K562 (cell line): ENCODE measurements around the gene VARS1. TPM values are rescaled to one million over a fixed set of nuclear protein-coding genes. Genes with fewer than 3 reads are reported as not detected.
A peak's percentile ranks its signal among the peaks of the same experiment; 100 is the strongest.

Experiments
- ATAC-seq: fragments of 200-7000 bp; cut with Tn5 transposase; 3 replicates; pipeline ENCODE4 v1.9.1; 2020; ENCODE audit warnings: moderate library complexity
- BruUV-seq: library from RNA; stranded (reverse); fragments of 400-500 nt; replicated peaks from 2 replicates; lab custom pipeline; 2021; lab: Mats Ljungman, UMichigan
- CTCF ChIA-PET: fragments of 300-600 bp; formaldehyde crosslinking; extraction: SDS; loops from one replicate; lab custom pipeline; 2021; ENCODE audit warnings: low intra/inter-chr PET ratio; lab: Yijun Ruan, JAX
- POLR2A ChIA-PET: fragments of 300-600, 350-650 bp; sonication (Branson Sonifier 250); formaldehyde crosslinking; extraction: SDS; loops from one replicate; lab custom pipeline; 2021; ENCODE audit warnings: antibody characterized with exemption, inconsistent platforms; lab: Yijun Ruan, JAX
- DNase-seq, 4 experiments: peaks; one replicate each; pipeline versions ENCODE4 v3.0.0 to v3.0.0-alpha.2; 2011 to 2018; ENCODE audit warnings: low spot score in 3 of 4, mixed read lengths in 3 of 4; ENCODE audit errors: extremely low read depth in 1 of 4
- FAIRE-seq: peaks from 2 replicates; lab custom pipeline; 2011; peaks lifted over from hg19 to GRCh38; lab: Jason Lieb, UNC
- H2AFZ ChIP-seq: 2 replicates; pipeline ENCODE4 v1.6.0; 2011; ENCODE audit warnings: low read depth, low read length, control low read depth, inconsistent platforms
- H3K27ac ChIP-seq: fragments of 200-600 bp; 3 replicates; pipeline ENCODE4 v1.8.0; 2011; ENCODE audit warnings: low read depth, mild to moderate bottlenecking, control low read depth, inconsistent platforms, low read length, moderate library complexity, mixed read lengths; ENCODE audit errors: extremely low read depth
- H3K27me3 ChIP-seq, 2 experiments: fragments of 300-600 bp in 1 of 2; 2 replicates in 1 of 2; 3 replicates in 1 of 2; pipeline versions ENCODE4 v1.6.0 to v1.8.0; 2011; ENCODE audit warnings: inconsistent platforms in 2 of 2, low read length in 2 of 2, mild to moderate bottlenecking in 1 of 2, mixed read lengths in 1 of 2, moderate library complexity in 1 of 2; ENCODE audit not compliant: control insufficient read depth in 2 of 2, insufficient read depth in 2 of 2
- H3K36me3 ChIP-seq: fragments of 300-600 bp; 3 replicates; pipeline ENCODE4 v1.8.0; 2011; ENCODE audit warnings: mild to moderate bottlenecking, low read length, inconsistent platforms; ENCODE audit not compliant: control insufficient read depth, insufficient read depth
- H3K4me1 ChIP-seq, 2 experiments: fragments of 200-600 bp in 1 of 2; replicated peaks in 1 of 2; 2 replicates in 1 of 2; 3 replicates in 1 of 2; pipeline versions ENCODE4 v1.5.1 to v1.8.0; 2011; ENCODE audit warnings: inconsistent platforms in 2 of 2, low read length in 2 of 2, mild to moderate bottlenecking in 1 of 2, mixed read lengths in 1 of 2, moderate library complexity in 1 of 2; ENCODE audit not compliant: control insufficient read depth in 2 of 2, insufficient read depth in 2 of 2
- H3K4me2 ChIP-seq: 2 replicates; pipeline ENCODE4 v1.6.1; 2011; ENCODE audit warnings: low read length, control low read depth, inconsistent platforms, mixed read lengths; ENCODE audit not compliant: insufficient read depth
- H3K4me3 ChIP-seq: fragments of 200-600 bp; sonication (generic), shearing (Covaris generic); 2 replicates; pipeline ENCODE4 v1.5.1; 2016; ENCODE audit warnings: control low read depth, inconsistent platforms
- H3K79me2 ChIP-seq: fragments of 200-600 bp; 3 replicates; pipeline ENCODE4 v1.8.0; 2011; ENCODE audit warnings: low read length, inconsistent platforms; ENCODE audit not compliant: control insufficient read depth, insufficient read depth
- H3K9ac ChIP-seq, 2 experiments: 2 replicates each; pipeline versions ENCODE4 v1.6.0 to v1.6.1; 2011; ENCODE audit warnings: low read depth in 2 of 2, low read length in 2 of 2, control low read depth in 1 of 2, inconsistent platforms in 1 of 2, mild to moderate bottlenecking in 1 of 2, mixed read lengths in 1 of 2; ENCODE audit not compliant: insufficient read depth in 1 of 2
- H3K9me1 ChIP-seq: one replicate; pipeline ENCODE4 v1.6.0; 2011; ENCODE audit warnings: inconsistent platforms, mild to moderate bottlenecking, low read length, moderate library complexity; ENCODE audit not compliant: control insufficient read depth, insufficient read depth
- H3K9me3 ChIP-seq: replicated peaks from 2 replicates; pipeline ENCODE4 v1.5.1; 2011; ENCODE audit warnings: low read depth, low read length, inconsistent platforms; ENCODE audit not compliant: control insufficient read depth, insufficient read depth
- H4K20me1 ChIP-seq: replicated peaks from 2 replicates; pipeline ENCODE4 v1.6.1; 2011; ENCODE audit warnings: low read length, inconsistent platforms, mixed read lengths; ENCODE audit not compliant: control insufficient read depth, insufficient read depth
- ATF1 ChIP-seq, 2 experiments: fragments of 450-650 bp in 1 of 2; IDR thresholded peaks; 2 replicates each; pipeline ENCODE4 v1.6.1; 2016; ENCODE audit warnings: missing compliant biosample characterization in 1 of 2, missing genetic modification characterization in 1 of 2
- CBX5 ChIP-seq: IDR thresholded peaks from 2 replicates; pipeline ENCODE4 v1.6.1; 2014; ENCODE audit warnings: low read depth, borderline replicate concordance
- CHD2 ChIP-seq: IDR thresholded peaks from 2 replicates; pipeline ENCODE4 v1.6.1; 2011; ENCODE audit warnings: low read depth, low read length
- ELK3 ChIP-seq: fragments of 450-650 bp; formaldehyde crosslinking; IDR thresholded peaks from 2 replicates; pipeline ENCODE4 v1.4.0; 2020; ENCODE audit warnings: mild to moderate bottlenecking
- FOXK2 ChIP-seq, 2 experiments: fragments of 450-650 bp; IDR thresholded peaks in 1 of 2; conservative IDR thresholded peaks in 1 of 2; 2 replicates each; pipeline ENCODE4 v1.6.1; 2016; ENCODE audit warnings: low read depth in 2 of 2, mild to moderate bottlenecking in 1 of 2
- GTF3C2 ChIP-seq: IDR thresholded peaks from 3 replicates; pipeline ENCODE4 v1.6.1; 2011; ENCODE audit warnings: borderline replicate concordance, mild to moderate bottlenecking, moderate library complexity; ENCODE audit not compliant: insufficient read length; ENCODE audit errors: extremely low read depth
- MYC ChIP-seq, 2 experiments: fragments of 250-450 bp in 1 of 2; sonication (Bioruptor Pico) in 1 of 2; IDR thresholded peaks; 2 replicates each; pipeline versions ENCODE4 v1.5.1 to v1.6.1; 2012 to 2021; ENCODE audit warnings: low read depth in 2 of 2, borderline replicate concordance in 1 of 2, improper control_type of control experiment in 1 of 2, low read length in 1 of 2, mild to moderate bottlenecking in 1 of 2, moderate library complexity in 1 of 2
- NBN ChIP-seq: fragments of 450-650 bp; IDR thresholded peaks from 2 replicates; pipeline ENCODE4 v1.6.1; 2016; ENCODE audit warnings: low read depth, mild to moderate bottlenecking
- NCOA4 ChIP-seq: fragments of 450-650 bp; IDR thresholded peaks from 2 replicates; pipeline ENCODE4 v1.6.1; 2018; ENCODE audit warnings: mild to moderate bottlenecking; ENCODE audit not compliant: partially characterized antibody
- SLC30A9 ChIP-seq: fragments of 250-450 bp; sonication (Bioruptor Pico); IDR thresholded peaks from 2 replicates; pipeline ENCODE4 v1.8.0; 2022; ENCODE audit warnings: mild to moderate bottlenecking, moderate library complexity
- TFAM ChIP-seq: fragments of 250-450 bp; sonication (Bioruptor Pico); conservative IDR thresholded peaks from 2 replicates; pipeline ENCODE4 v1.5.0; 2021; ENCODE audit warnings: mild to moderate bottlenecking, moderate library complexity
- USF1 ChIP-seq: sonication (generic); formaldehyde crosslinking; IDR thresholded peaks from 2 replicates; pipeline ENCODE4 v1.9.0; 2022; ENCODE audit warnings: mild to moderate bottlenecking, missing genetic modification reagents
- USF2 ChIP-seq: sonication (generic); formaldehyde crosslinking; IDR thresholded peaks from 2 replicates; pipeline ENCODE4 v1.5.0; 2020; ENCODE audit warnings: missing genetic modification reagents
- ZKSCAN8 ChIP-seq: fragments of 200-800 bp; sonication (Bioruptor generic); IDR thresholded peaks from 2 replicates; pipeline ENCODE4 v1.6.1; 2016; ENCODE audit warnings: missing genetic modification characterization, missing compliant biosample characterization
- ZNF408 ChIP-seq: fragments of 250-450 bp; sonication (Bioruptor Pico); IDR thresholded peaks from 2 replicates; pipeline ENCODE4 v1.4.0; 2020; ENCODE audit warnings: low read depth, mild to moderate bottlenecking, moderate library complexity
- WGBS: fragments of 100-300 bp; shearing (Covaris generic); methylation state at CpG from one replicate; pipeline ENCODE4 v1.1.6; 2016; ENCODE audit warnings: low coverage, mixed read lengths; ENCODE audit not compliant: insufficient coverage; ENCODE audit errors: missing lambda C conversion rate; 5-methylcytosine and 5-hydroxymethylcytosine counted together
- in situ Hi-C: fragments of 300-500 bp; cut with MboI; formaldehyde crosslinking; loops from 4 replicates; pipeline ENCODE4 v1.15.0; 2018; ENCODE audit warnings: inconsistent platforms, mixed read lengths
- intact Hi-C: fragments of 100-400 bp; cut with micrococcal nuclease; formaldehyde crosslinking; loops from 2 replicates; pipeline ENCODE4 v1.14.2; 2022
- polyA plus RNA-seq, 8 experiments: library from polyadenylated mRNA; depleted of rRNA in 4 of 8; stranded (reverse) in 5 of 8; unstranded in 3 of 8; fragments of >200 nt; fragmentation: Nextera tagmentation in 2 of 8; fragmentation: Illumina TruSeq in 1 of 8; extraction: Ambion mirVana in 2 of 8; extraction: Trizol in 1 of 8; gene quantifications; 2 replicates each; pipeline versions ENCODE4 v1.2.1 to v1.2.3, GENCODE V29; 2011 to 2014; ENCODE audit warnings: inconsistent platforms in 1 of 8, missing spikeins in 1 of 8
- total RNA-seq, 7 experiments: library from RNA; depleted of rRNA in 6 of 7; stranded (reverse); fragments of >200 nt in 6 of 7; fragmentation: Illumina TruSeq in 2 of 7; extraction: Trizol in 2 of 7; gene quantifications; 2 replicates each; pipeline versions ENCODE4 v1.2.1 to v1.2.3, GENCODE V29; 2011 to 2021; ENCODE audit warnings: low replicate concordance in 1 of 7

Gene VARS1
- total and polyA plus RNA-seq, 9 of the 15 experiments (the other 6 are each of a cell fraction or from before 2014, with no cell fraction given): 2.9 to 488 (median 130) TPM

GRCh38 chr6:31837369-31838113 lies 42.0 kb upstream of the VARS1 start:
- FAIRE-seq: no peak
- H3K4me3 ChIP-seq: peak overlapping the region; percentile 85
- H3K36me3 ChIP-seq: peaks cover 60% of the 10 kb centered on the region
- TF ChIP-seq ZKSCAN8 (no peak), FOXK2 (conservative IDR thresholded peaks at IDR 0.05 in 1 of 2, IDR thresholded peaks at IDR 0.05 in 1 of 2; ENCODE audit: low read depth in 2 of 2) (no peak), TFAM (CRISPR knock-in tag) (no peak), CBX5 (no peak), CHD2 (no peak), SLC30A9 (no peak), NBN (no peak), ZNF408 (CRISPR knock-in tag) (no peak), ELK3 (CRISPR knock-in tag) (no peak), MYC (IDR thresholded peaks at IDR 0.05; ENCODE audit: low read depth, low read length) (no peak), MYC (CRISPR knock-in tag; IDR thresholded peaks at IDR 0.05; ENCODE audit: borderline replicate concordance, low read depth) (peak; percentile 69; the same call in 1 of the 2 replicates), USF1 (CRISPR knock-in tag) (no peak; the same call in 1 of the 2 replicates), GTF3C2 (no peak), USF2 (no peak), ATF1 (CRISPR knock-in tag; IDR thresholded peaks at IDR 0.05) (no peak), ATF1 (tag; IDR thresholded peaks at IDR 0.05) (no peak), NCOA4 (no peak)

More at GRCh38 chr6:31837369-31838113, 42.0 kb upstream of the VARS1 start:
- peaks cover 31 to 48% of the 10 kb centered on the region in 2 experiments for H3K4me1 ChIP-seq
- peaks cover 30% of the 10 kb centered on the region for H4K20me1 ChIP-seq
- no peaks in the 10 kb centered on the region; the same call in 1 of the 2 replicates for H3K9me3 ChIP-seq
- no peak for ATAC-seq
- peak in 2 of 4 experiments; percentile 13 to 29 for DNase-seq
- CTCF ChIA-PET: interaction anchor here (0.6 to 1.0 kb wide), 3 partner anchors 11 to 65 kb away, joined by 3 read pairs; no protein-coding TSS in a partner anchor
- H3K9me1 ChIP-seq: no peaks in the 10 kb centered on the region
- no peaks in the 10 kb centered on the region for H3K27me3 ChIP-seq
- in situ Hi-C loops: no loop called here
- peak overlapping the region; percentile 98 to 100 for H3K9ac ChIP-seq
- 0% methylated on average over 1 of the region's 1 CpG for WGBS
- POLR2A ChIA-PET: interaction anchor here (0.7 to 13.1 kb wide), 33 partner anchors 8 to 296 kb away, joined by 3 to 229 read pairs (median 6); partner anchors contain the start of genes ABHD16A, APOM, BAG6 and C6orf47
- H3K4me2 ChIP-seq: peak overlapping the region; percentile 94
- no TSS peak for BruUV-seq
- intact Hi-C loops: no loop called here
- peaks cover 63% of the 10 kb centered on the region for H3K79me2 ChIP-seq
- H2AFZ ChIP-seq: no peak overlapping the region
- peak overlapping the region; percentile 88 for H3K27ac ChIP-seq
